HepG2 (cell line): ENCODE measurements around the gene BCL2L2. TPM values are rescaled to one million over a fixed set of nuclear protein-coding genes. Genes with fewer than 3 reads are reported as not detected.

Source experiments
- AKNA ChIP-seq: sonication (generic); formaldehyde crosslinking; IDR thresholded peaks from 2 replicates; pipeline ENCODE4 v1.4.0; 2020; ENCODE audit warnings: missing genetic modification reagents, borderline replicate concordance
- MAF1 ChIP-seq: sonication (generic); formaldehyde crosslinking; IDR thresholded peaks from 2 replicates; pipeline ENCODE4 v1.5.0; 2020; ENCODE audit warnings: missing genetic modification reagents, borderline replicate concordance
- PHF5A ChIP-seq: IDR thresholded peaks from one replicate; pipeline ENCODE4 v1.6.1; 2018; ENCODE audit warnings: low read depth, missing genetic modification reagents; ENCODE audit not compliant: unreplicated experiment
- RFXANK ChIP-seq: IDR thresholded peaks from 2 replicates; pipeline ENCODE4 v1.6.1; 2016
- SP1 ChIP-seq, 2 experiments: fragments of 450-650 bp in 1 of 2; sonication (generic) in 1 of 2; formaldehyde crosslinking in 1 of 2; IDR thresholded peaks; 2 replicates each; pipeline versions ENCODE4 v1.4.0 to v1.6.1; 2016 to 2020; ENCODE audit warnings: missing genetic modification reagents in 1 of 2
- SP140L ChIP-seq: sonication (generic); formaldehyde crosslinking; IDR thresholded peaks from 2 replicates; pipeline ENCODE4 v1.4.0; 2020; ENCODE audit warnings: missing genetic modification reagents, borderline replicate concordance
- THAP11 ChIP-seq: IDR thresholded peaks from 2 replicates; pipeline ENCODE4 v1.6.1; 2016; ENCODE audit warnings: missing biosample characterization, missing genetic modification reagents
- ZNF329 ChIP-seq: sonication (generic); formaldehyde crosslinking; IDR thresholded peaks from 2 replicates; pipeline ENCODE4 v1.9.0; 2021; ENCODE audit warnings: low read depth, mild to moderate bottlenecking, missing genetic modification reagents
- ZNF407 ChIP-seq: sonication (generic); formaldehyde crosslinking; IDR thresholded peaks from one replicate; pipeline ENCODE4 v1.5.1; 2020; ENCODE audit warnings: mild to moderate bottlenecking, missing genetic modification reagents; ENCODE audit errors: not compliant biosample characterization
- ZNF687 ChIP-seq: sonication (generic); formaldehyde crosslinking; IDR thresholded peaks from 2 replicates; pipeline ENCODE4 v1.5.1; 2020; ENCODE audit warnings: mild to moderate bottlenecking, missing genetic modification reagents, moderate library complexity
- polyA plus RNA-seq, 8 experiments: library from polyadenylated mRNA; depleted of rRNA in 3 of 8; stranded (reverse) in 7 of 8; unstranded in 1 of 8; fragments of >200 nt; fragmentation: Illumina TruSeq in 4 of 8; extraction: Trizol in 4 of 8; gene quantifications; 2 replicates each; pipeline versions ENCODE4 v1.2.1 to v1.2.3, GENCODE V29; 2011 to 2016; ENCODE audit warnings: low read depth in 4 of 8, missing spikeins in 1 of 8, mixed read lengths in 1 of 8; ENCODE audit not compliant: insufficient read depth in 1 of 8
- total RNA-seq, 5 experiments: library from RNA; depleted of rRNA; stranded (reverse); fragments of >200 nt; fragmentation: Illumina TruSeq; extraction: Trizol; gene quantifications; 2 replicates each; pipeline ENCODE4 v1.2.3, GENCODE V29; 2016; ENCODE audit warnings: low read depth in 1 of 5

The BCL2L2 gene
- total and polyA plus RNA-seq, 2 of the 13 experiments (the other 11 are each of a cell fraction or from before 2014, with no cell fraction given) = 28.1 to 49.8 TPM

GRCh38 chr14:23286020-23286901, 20.4 kb upstream of the BCL2L2 start, which contains the start of gene HOMEZ (continued):
- no peak for TF ChIP-seq ZNF407 (CRISPR knock-in tag)
- no peak for TF ChIP-seq AKNA (CRISPR knock-in tag)
- TF ChIP-seq PHF5A (CRISPR knock-in tag) = peak; percentile 63
- TF ChIP-seq ZNF329 (CRISPR knock-in tag) = peak; percentile 23; the same call in 1 of the 2 replicates
- peak; percentile 93 for TF ChIP-seq ZNF687 (CRISPR knock-in tag)
- peak; percentile 83; the same call in 1 of the 2 replicates for TF ChIP-seq SP140L (CRISPR knock-in tag)
- peak; percentile 83 for TF ChIP-seq THAP11 (CRISPR knock-in tag)
- peak; percentile 92 for TF ChIP-seq SP1 (IDR thresholded peaks at IDR 0.05)
- peak; percentile 99 for TF ChIP-seq SP1 (CRISPR knock-in tag; IDR thresholded peaks at IDR 0.05)
- TF ChIP-seq MAF1 (CRISPR knock-in tag) = peak; percentile 79
- peak; percentile 92 for TF ChIP-seq RFXANK (CRISPR knock-in tag)
